Hepatocyte (in vitro differentiated cells): ENCODE measurements around the gene CADPS2. TPM values are rescaled to one million over a fixed set of nuclear protein-coding genes. Genes with fewer than 3 reads are reported as not detected.

Source experiments
- DNase-seq: peaks from one replicate; pipeline ENCODE4 v3.0.0-alpha.2; 2016; ENCODE audit warnings: low spot score
- H2AFZ ChIP-seq: fragments of 200-600 bp; sonication (generic); 2 replicates; pipeline ENCODE4 v1.6.0; 2016; ENCODE audit warnings: antibody characterized with exemption, mild to moderate bottlenecking
- H3K27ac ChIP-seq: fragments of 200-600 bp; sonication (generic); 2 replicates; pipeline ENCODE4 v1.5.1; 2016; ENCODE audit warnings: mild to moderate bottlenecking
- H3K27me3 ChIP-seq: fragments of 200-600 bp; sonication (generic); 2 replicates; pipeline ENCODE4 v1.6.1; 2016
- H3K36me3 ChIP-seq: fragments of 200-600 bp; sonication (generic); replicated peaks from 2 replicates; pipeline ENCODE4 v1.5.1; 2016; ENCODE audit warnings: low read depth; ENCODE audit not compliant: insufficient read depth
- H3K4me1 ChIP-seq: fragments of 200-600 bp; sonication (generic); 2 replicates; pipeline ENCODE4 v1.5.1; 2016; ENCODE audit warnings: mild to moderate bottlenecking, moderate library complexity; ENCODE audit not compliant: insufficient read depth
- H3K4me2 ChIP-seq: fragments of 200-600 bp; sonication (generic); 2 replicates; pipeline ENCODE4 v1.6.0; 2016
- H3K4me3 ChIP-seq: fragments of 200-600 bp; sonication (generic); 2 replicates; pipeline ENCODE4 v1.5.1; 2016; ENCODE audit warnings: mild to moderate bottlenecking
- H3K79me2 ChIP-seq: fragments of 200-600 bp; sonication (generic); 2 replicates; pipeline ENCODE4 v1.6.0; 2017; ENCODE audit warnings: mild to moderate bottlenecking
- H3K9me2 ChIP-seq: fragments of 200-600 bp; sonication (generic); replicated peaks from 2 replicates; pipeline ENCODE4 v1.6.0; 2017; ENCODE audit warnings: mild to moderate bottlenecking; ENCODE audit not compliant: insufficient read depth
- H3K9me3 ChIP-seq: fragments of 200-600 bp; sonication (generic); 2 replicates; pipeline ENCODE4 v1.5.1; 2016; ENCODE audit warnings: low read depth, mild to moderate bottlenecking
- H4K20me1 ChIP-seq: fragments of 200-600 bp; sonication (generic); 2 replicates; pipeline ENCODE4 v1.6.0; 2016; ENCODE audit warnings: mild to moderate bottlenecking; ENCODE audit not compliant: insufficient read depth, poor library complexity, severe bottlenecking
- EZH2 ChIP-seq: fragments of 200-600 bp; sonication (generic); IDR thresholded peaks from 2 replicates; pipeline ENCODE4 v1.6.1; 2016; ENCODE audit warnings: antibody characterized with exemption, mild to moderate bottlenecking, borderline replicate concordance
- EZH2phosphoT487 ChIP-seq: fragments of 200-600 bp; sonication (generic); IDR thresholded peaks from one replicate; pipeline ENCODE4 v1.6.1; 2018; ENCODE audit warnings: antibody characterized with exemption, mild to moderate bottlenecking, low read depth, moderate library complexity; ENCODE audit not compliant: unreplicated experiment, severe bottlenecking
- WGBS: methylation state at CpG from one replicate; pipeline ENCODE4 v1.1.6; 2016; ENCODE audit warnings: low lambda C conversion rate; ENCODE audit errors: missing lambda C conversion rate; 5-methylcytosine and 5-hydroxymethylcytosine counted together
- polyA plus RNA-seq: library from polyadenylated mRNA; unstranded; fragments of >200 nt; fragmentation: Nextera tagmentation; extraction: Ambion mirVana; gene quantifications from 2 replicates; pipeline ENCODE4 v1.2.1, GENCODE V29; 2016
- total RNA-seq: library from RNA; depleted of rRNA; stranded (reverse); fragments of >200 nt; gene quantifications from 2 replicates; pipeline ENCODE4 v1.2.3, GENCODE V29; 2014
- TF ChIP-seq, protein P1 (sequence below): fragments of 200-600 bp; sonication (generic); IDR thresholded peaks from 2 replicates; pipeline ENCODE4 v1.5.1; 2016; ENCODE audit warnings: antibody characterized with exemption, mild to moderate bottlenecking; ENCODE audit not compliant: poor library complexity

Gene CADPS2
- total and polyA plus RNA-seq, 2 experiments from 2014 or later: 15.7 to 37.4 TPM

- H3K4me2 ChIP-seq: no peak overlapping the region
- no peaks in the 10 kb centered on the region for H3K36me3 ChIP-seq
- no peak overlapping the region for H3K27ac ChIP-seq
- no peaks in the 10 kb centered on the region for H3K9me2 ChIP-seq
- no peak overlapping the region for H2AFZ ChIP-seq
- TF ChIP-seq EZH2 (no peak), EZH2phosphoT487 (no peak)
- TF ChIP-seq, protein P1, sequence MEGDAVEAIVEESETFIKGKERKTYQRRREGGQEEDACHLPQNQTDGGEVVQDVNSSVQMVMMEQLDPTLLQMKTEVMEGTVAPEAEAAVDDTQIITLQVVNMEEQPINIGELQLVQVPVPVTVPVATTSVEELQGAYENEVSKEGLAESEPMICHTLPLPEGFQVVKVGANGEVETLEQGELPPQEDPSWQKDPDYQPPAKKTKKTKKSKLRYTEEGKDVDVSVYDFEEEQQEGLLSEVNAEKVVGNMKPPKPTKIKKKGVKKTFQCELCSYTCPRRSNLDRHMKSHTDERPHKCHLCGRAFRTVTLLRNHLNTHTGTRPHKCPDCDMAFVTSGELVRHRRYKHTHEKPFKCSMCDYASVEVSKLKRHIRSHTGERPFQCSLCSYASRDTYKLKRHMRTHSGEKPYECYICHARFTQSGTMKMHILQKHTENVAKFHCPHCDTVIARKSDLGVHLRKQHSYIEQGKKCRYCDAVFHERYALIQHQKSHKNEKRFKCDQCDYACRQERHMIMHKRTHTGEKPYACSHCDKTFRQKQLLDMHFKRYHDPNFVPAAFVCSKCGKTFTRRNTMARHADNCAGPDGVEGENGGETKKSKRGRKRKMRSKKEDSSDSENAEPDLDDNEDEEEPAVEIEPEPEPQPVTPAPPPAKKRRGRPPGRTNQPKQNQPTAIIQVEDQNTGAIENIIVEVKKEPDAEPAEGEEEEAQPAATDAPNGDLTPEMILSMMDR: no peak
- no peaks in the 10 kb centered on the region for H3K79me2 ChIP-seq
- H3K4me1 ChIP-seq: peaks cover 5% of the 10 kb centered on the region
- no peak for DNase-seq
- no peaks in the 10 kb centered on the region for H3K9me3 ChIP-seq
- H3K4me3 ChIP-seq: no peak overlapping the region
- no peaks in the 10 kb centered on the region for H4K20me1 ChIP-seq
- no peaks in the 10 kb centered on the region for H3K27me3 ChIP-seq
- WGBS: 85% methylated on average over 2 of the region's 2 CpGs
Observed at GRCh38 chr7:122748195-122748594, 138.1 kb downstream of the CADPS2 start.

- no peak for DNase-seq
- no peak overlapping the region for H2AFZ ChIP-seq
- 78% methylated on average over 2 of the region's 2 CpGs for WGBS
Observed at GRCh38 chr7:122746948-122747347, 139.3 kb downstream of the CADPS2 start.

DNA sequence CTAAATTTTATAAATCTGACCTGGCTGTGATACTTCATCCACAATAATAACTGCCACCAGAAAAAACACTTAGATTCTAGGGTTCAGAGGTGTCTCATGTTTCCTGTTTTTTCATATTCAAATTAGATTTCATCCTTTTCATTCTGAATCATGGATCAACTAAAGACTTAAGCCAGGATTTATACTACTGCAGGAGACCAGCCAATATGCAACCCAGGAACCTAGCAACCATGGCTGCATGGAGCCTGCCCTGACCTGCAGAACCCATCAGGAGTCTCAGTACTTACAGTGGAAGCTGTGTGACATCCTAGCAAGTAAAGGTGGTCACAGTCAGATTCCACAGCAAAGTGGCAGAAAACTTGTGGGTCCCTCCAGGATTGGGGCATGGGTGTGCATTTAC lies 143.0 kb downstream of the CADPS2 start:
- Histone ChIP-seq H3K4me2 (no peak overlapping the region), H3K36me3 (no peaks in the 10 kb centered on the region), H4K20me1 (no peaks in the 10 kb centered on the region), H3K9me3 (no peaks in the 10 kb centered on the region), H2AFZ (no peak overlapping the region), H3K79me2 (no peaks in the 10 kb centered on the region), H3K27me3 (no peaks in the 10 kb centered on the region), H3K4me1 (no peaks in the 10 kb centered on the region), H3K4me3 (no peak overlapping the region), H3K9me2 (no peaks in the 10 kb centered on the region), H3K27ac (no peak overlapping the region)
- TF ChIP-seq, protein P1: no peak
- no peak for TF ChIP-seq EZH2phosphoT487
- no peak for TF ChIP-seq EZH2
- DNase-seq: no peak

More at GRCh38 chr7:122746948-122747347, 139.3 kb downstream of the CADPS2 start:
- H3K27ac ChIP-seq: no peak overlapping the region
- TF ChIP-seq EZH2phosphoT487 (no peak), EZH2 (no peak)
- TF ChIP-seq, protein P1: no peak
- H4K20me1 ChIP-seq: no peaks in the 10 kb centered on the region
- no peaks in the 10 kb centered on the region for H3K79me2 ChIP-seq
- no peaks in the 10 kb centered on the region for H3K4me1 ChIP-seq
- H3K4me2 ChIP-seq: no peak overlapping the region
- no peaks in the 10 kb centered on the region for H3K36me3 ChIP-seq
- no peaks in the 10 kb centered on the region for H3K9me3 ChIP-seq
- no peak overlapping the region for H3K4me3 ChIP-seq
- H3K9me2 ChIP-seq: no peaks in the 10 kb centered on the region
- no peaks in the 10 kb centered on the region for H3K27me3 ChIP-seq

DNA sequence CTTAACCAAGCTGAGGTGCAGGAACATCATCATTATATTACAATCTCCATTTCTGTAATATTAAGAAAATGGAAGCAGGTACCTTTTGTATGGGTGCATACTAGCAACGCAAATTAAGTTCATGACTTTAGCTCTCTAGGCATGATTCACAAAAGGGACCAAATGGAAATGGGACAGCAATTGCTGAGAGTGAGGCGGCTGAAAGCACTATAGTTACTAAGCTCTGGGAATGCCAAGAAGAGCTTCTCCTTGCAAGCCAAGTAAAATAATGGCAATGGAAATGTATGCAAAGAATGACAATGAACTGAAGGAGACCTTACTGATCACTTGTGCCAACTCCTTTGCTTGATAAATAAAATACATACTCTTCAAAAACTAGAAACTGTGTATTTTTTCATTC lies 147.3 kb downstream of the CADPS2 start:
- TF ChIP-seq EZH2phosphoT487 (no peak), EZH2 (no peak)
- TF ChIP-seq, protein P1: no peak
- Histone ChIP-seq H3K4me3 (no peak overlapping the region), H4K20me1 (no peaks in the 10 kb centered on the region), H3K4me1 (no peaks in the 10 kb centered on the region), H3K9me3 (no peaks in the 10 kb centered on the region), H3K79me2 (no peaks in the 10 kb centered on the region), H3K27ac (no peak overlapping the region), H3K9me2 (no peaks in the 10 kb centered on the region), H3K4me2 (no peak overlapping the region), H3K36me3 (no peaks in the 10 kb centered on the region), H2AFZ (no peak overlapping the region), H3K27me3 (no peaks in the 10 kb centered on the region)
- 74% methylated on average over 2 of the region's 2 CpGs for WGBS
- no peak for DNase-seq
